ENCODE data around the gene IRAK1.

The IRAK1 gene

GRCh38 chrX:153970357-153971123, 49.2 kb downstream of the IRAK1 start:
- peak overlapping the region; percentile 100 for H3K4me3 Mint-ChIP-seq
- H3K36me3 Mint-ChIP-seq (ENCODE audit: low read depth) = peaks cover 59% of the 10 kb centered on the region
- H3K27ac Mint-ChIP-seq = peak overlapping the region; percentile 100
- H3K4me1 Mint-ChIP-seq (ENCODE audit: low read depth) = peaks cover 49% of the 10 kb centered on the region
- H3K27me3 Mint-ChIP-seq = no peaks in the 10 kb centered on the region
- no peaks in the 10 kb centered on the region for H3K9me3 Mint-ChIP-seq
- no peak for DNase-seq

- Mint-ChIP-seq H3K4me3 (peak overlapping the region; percentile 100), H3K36me3 (ENCODE audit: low read depth) (peaks cover 65% of the 10 kb centered on the region), H3K4me1 (ENCODE audit: low read depth) (peaks cover 54% of the 10 kb centered on the region), H3K9me3 (no peaks in the 10 kb centered on the region), H3K27me3 (no peaks in the 10 kb centered on the region), H3K27ac (peak overlapping the region; percentile 97)
- DNase-seq = peak; percentile 59
Observed at GRCh38 chrX:153969904-153970356, 49.8 kb downstream of the IRAK1 start.

- Mint-ChIP-seq H3K9me3 (no peaks in the 10 kb centered on the region), H3K27me3 (no peaks in the 10 kb centered on the region), H3K27ac (peak overlapping the region; percentile 97), H3K4me3 (peak overlapping the region; percentile 100), H3K36me3 (ENCODE audit: low read depth) (peaks cover 71% of the 10 kb centered on the region), H3K4me1 (ENCODE audit: low read depth) (peaks cover 52% of the 10 kb centered on the region)
- no peak for DNase-seq
Observed at GRCh38 chrX:153969125-153969903, 50.4 kb downstream of the IRAK1 start.

- peaks cover 47% of the 10 kb centered on the region for H3K4me1 Mint-ChIP-seq (ENCODE audit: low read depth)
- peak overlapping the region; percentile 97 for H3K27ac Mint-ChIP-seq
- H3K9me3 Mint-ChIP-seq = no peaks in the 10 kb centered on the region
- peak; percentile 60 for DNase-seq
- H3K36me3 Mint-ChIP-seq (ENCODE audit: low read depth) = peaks cover 77% of the 10 kb centered on the region
- H3K27me3 Mint-ChIP-seq = no peaks in the 10 kb centered on the region
- H3K4me3 Mint-ChIP-seq = peak overlapping the region; percentile 100
Observed at GRCh38 chrX:153968754-153969124, 51.0 kb downstream of the IRAK1 start.

- Mint-ChIP-seq H3K27me3 (no peaks in the 10 kb centered on the region), H3K9me3 (no peaks in the 10 kb centered on the region), H3K4me1 (ENCODE audit: low read depth) (peaks cover 42% of the 10 kb centered on the region), H3K36me3 (ENCODE audit: low read depth) (peaks cover 81% of the 10 kb centered on the region), H3K27ac (peak overlapping the region; percentile 97), H3K4me3 (peak overlapping the region; percentile 100)
- DNase-seq = no peak
Observed at GRCh38 chrX:153968255-153968654, 51.4 kb downstream of the IRAK1 start.

GRCh38 chrX:153967536-153968224, 52.0 kb downstream of the IRAK1 start:
- peaks cover 39% of the 10 kb centered on the region for H3K4me1 Mint-ChIP-seq (ENCODE audit: low read depth)
- peak overlapping the region; percentile 97 for H3K27ac Mint-ChIP-seq
- H3K27me3 Mint-ChIP-seq = no peaks in the 10 kb centered on the region
- H3K4me3 Mint-ChIP-seq = peak overlapping the region; percentile 100
- H3K36me3 Mint-ChIP-seq (ENCODE audit: low read depth) = peaks cover 83% of the 10 kb centered on the region
- DNase-seq = no peak
- H3K9me3 Mint-ChIP-seq = no peaks in the 10 kb centered on the region

GRCh38 chrX:153966841-153967535, 52.7 kb downstream of the IRAK1 start:
- H3K4me1 Mint-ChIP-seq (ENCODE audit: low read depth) = peaks cover 39% of the 10 kb centered on the region

GRCh38 chrX:153966283-153966688, 53.4 kb downstream of the IRAK1 start:
- Mint-ChIP-seq H3K4me1 (ENCODE audit: low read depth) (peaks cover 39% of the 10 kb centered on the region), H3K36me3 (ENCODE audit: low read depth) (peaks cover 93% of the 10 kb centered on the region), H3K27me3 (no peaks in the 10 kb centered on the region), H3K27ac (peak overlapping the region; percentile 97), H3K4me3 (peak overlapping the region; percentile 100), H3K9me3 (no peaks in the 10 kb centered on the region)
- DNase-seq = no peak

More at GRCh38 chrX:153966841-153967535, 52.7 kb downstream of the IRAK1 start:
- Mint-ChIP-seq H3K4me3 (peak overlapping the region; percentile 100), H3K27me3 (no peaks in the 10 kb centered on the region), H3K27ac (peak overlapping the region; percentile 97), H3K36me3 (ENCODE audit: low read depth) (peaks cover 90% of the 10 kb centered on the region), H3K9me3 (no peaks in the 10 kb centered on the region)
- DNase-seq = peak; percentile 56

GRCh38 chrX:153965406-153965805, 54.3 kb downstream of the IRAK1 start:
- H3K4me3 Mint-ChIP-seq = peak overlapping the region; percentile 45
- H3K4me1 Mint-ChIP-seq (ENCODE audit: low read depth) = peaks cover 39% of the 10 kb centered on the region
- peak overlapping the region; percentile 97 for H3K27ac Mint-ChIP-seq
- H3K27me3 Mint-ChIP-seq = no peaks in the 10 kb centered on the region
- H3K36me3 Mint-ChIP-seq (ENCODE audit: low read depth) = peaks cover 94% of the 10 kb centered on the region
- DNase-seq = no peak
- no peaks in the 10 kb centered on the region for H3K9me3 Mint-ChIP-seq

- no peak for DNase-seq
- Mint-ChIP-seq H3K9me3 (no peaks in the 10 kb centered on the region), H3K36me3 (ENCODE audit: low read depth) (peaks cover 99% of the 10 kb centered on the region), H3K27me3 (no peaks in the 10 kb centered on the region), H3K27ac (peak overlapping the region; percentile 97), H3K4me1 (ENCODE audit: low read depth) (peaks cover 39% of the 10 kb centered on the region), H3K4me3 (no peak overlapping the region)
Observed at GRCh38 chrX:153964105-153964504, 55.6 kb downstream of the IRAK1 start.

- DNase-seq = no peak
- peaks cover 39% of the 10 kb centered on the region for H3K4me1 Mint-ChIP-seq (ENCODE audit: low read depth)
- H3K27me3 Mint-ChIP-seq = no peaks in the 10 kb centered on the region
- H3K9me3 Mint-ChIP-seq = no peaks in the 10 kb centered on the region
- H3K27ac Mint-ChIP-seq = no peak overlapping the region
- H3K4me3 Mint-ChIP-seq = no peak overlapping the region
- H3K36me3 Mint-ChIP-seq (ENCODE audit: low read depth) = peaks cover 99% of the 10 kb centered on the region
Observed at GRCh38 chrX:153963546-153963945, 56.2 kb downstream of the IRAK1 start.

GRCh38 chrX:153961292-153961691, 58.4 kb downstream of the IRAK1 start:
- H3K27ac Mint-ChIP-seq = peak overlapping the region; percentile 18
- peaks cover 17% of the 10 kb centered on the region for H3K4me1 Mint-ChIP-seq (ENCODE audit: low read depth)
- peaks cover 99% of the 10 kb centered on the region for H3K36me3 Mint-ChIP-seq (ENCODE audit: low read depth)
- H3K27me3 Mint-ChIP-seq = no peaks in the 10 kb centered on the region
- no peaks in the 10 kb centered on the region for H3K9me3 Mint-ChIP-seq
- no peak for DNase-seq
- no peak overlapping the region for H3K4me3 Mint-ChIP-seq

- DNase-seq = no peak
- Mint-ChIP-seq H3K4me3 (no peak overlapping the region), H3K27me3 (no peaks in the 10 kb centered on the region), H3K4me1 (ENCODE audit: low read depth) (peaks cover 13% of the 10 kb centered on the region), H3K9me3 (no peaks in the 10 kb centered on the region), H3K36me3 (ENCODE audit: low read depth) (peaks cover 99% of the 10 kb centered on the region), H3K27ac (peak overlapping the region; percentile 18)
Observed at GRCh38 chrX:153960786-153961185, 58.9 kb downstream of the IRAK1 start.

Measured in activated T-cell treated with anti-CD3 and anti-CD28 coated beads, Interleukin-2, amount 50 U/mL, for 24 hours (primary cell).